ENCODE results near the gene CDK6. TPM values are rescaled to one million over a fixed set of nuclear protein-coding genes. Genes with fewer than 3 reads are reported as not detected.
A peak's percentile ranks its signal among the peaks of the same experiment; 100 is the strongest.

CDK6 gene
- total RNA-seq, 1 donor from 2014 or later: 24.8 TPM

DNA sequence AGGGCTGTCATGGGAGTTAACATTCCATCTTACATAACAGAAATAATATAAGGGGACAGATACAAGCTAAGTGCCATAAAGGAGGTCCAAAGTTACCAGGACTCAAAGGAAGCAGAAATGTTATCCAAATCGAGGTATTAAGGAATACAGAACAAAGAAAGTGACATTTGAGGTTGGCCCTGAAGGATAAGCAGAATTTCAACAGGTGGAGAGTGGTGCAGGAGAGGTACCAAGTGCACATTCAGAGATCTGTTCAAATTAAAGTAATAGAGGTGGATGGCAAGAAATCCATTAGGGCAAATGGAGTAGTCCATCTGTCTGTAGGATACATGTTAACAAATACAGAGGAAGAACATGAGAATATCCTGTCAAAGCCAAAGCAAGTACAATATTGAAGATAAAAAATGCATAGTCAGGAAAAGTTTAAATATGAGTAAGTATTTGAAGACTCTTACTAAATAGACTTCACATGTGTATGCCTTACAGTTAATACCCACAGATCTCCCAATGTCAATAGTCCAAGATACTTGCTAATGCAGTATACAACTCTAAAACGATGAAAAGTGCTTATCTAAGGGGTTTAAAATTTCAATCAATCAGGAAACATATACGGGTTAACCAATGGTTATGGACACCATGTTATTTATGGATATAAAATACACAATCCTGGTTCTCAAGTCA, 10.0 kb downstream of the CDK6 start:
- no peak for DNase-seq (ENCODE audit: low spot score)

DNA sequence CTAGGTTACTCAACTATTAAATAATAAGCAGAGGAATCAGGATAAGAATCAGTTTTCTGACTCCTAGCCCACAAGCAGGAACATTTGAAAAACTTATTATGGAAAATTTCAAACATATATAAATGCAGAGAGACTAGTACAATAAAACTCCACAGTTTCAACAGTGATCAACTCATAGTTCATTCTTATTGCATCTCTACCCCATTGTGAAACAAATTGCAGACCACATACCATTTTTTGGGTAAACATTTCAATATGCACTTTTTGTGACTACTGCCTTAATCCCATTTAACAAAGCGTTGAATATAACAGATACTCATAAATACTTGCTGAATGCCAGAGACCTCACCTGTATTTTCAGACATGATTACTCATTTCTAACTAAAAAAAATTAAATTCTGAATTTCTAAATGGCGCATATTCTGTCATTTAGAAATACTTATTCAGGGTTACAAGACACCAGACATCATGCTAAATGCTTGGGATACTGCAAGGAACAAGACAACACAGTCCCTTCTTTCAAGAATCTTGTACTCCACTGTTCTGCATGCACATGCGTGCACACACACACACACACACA, 11.4 kb downstream of the CDK6 start:
- DNase-seq (ENCODE audit: low spot score): no peak

DNA sequence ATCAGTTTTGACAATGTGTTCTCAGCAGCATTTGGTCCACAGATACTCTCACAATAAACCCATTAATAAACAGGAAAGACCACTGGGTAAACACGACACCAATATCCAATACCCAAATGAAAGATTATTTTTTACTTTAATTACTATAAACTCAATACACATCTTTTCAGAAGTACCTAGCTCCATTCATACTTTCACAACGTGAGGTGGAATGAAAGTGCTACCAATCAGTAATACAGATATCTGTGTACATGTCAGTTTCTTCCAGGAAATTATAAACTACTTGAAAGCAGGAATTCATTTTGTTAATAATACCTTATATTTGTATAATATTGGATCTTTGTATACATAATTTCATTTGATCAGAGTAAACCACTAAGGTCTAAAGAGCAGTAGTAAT, 11.9 kb downstream of the CDK6 start:
- no peak for DNase-seq (ENCODE audit: low spot score)

DNA sequence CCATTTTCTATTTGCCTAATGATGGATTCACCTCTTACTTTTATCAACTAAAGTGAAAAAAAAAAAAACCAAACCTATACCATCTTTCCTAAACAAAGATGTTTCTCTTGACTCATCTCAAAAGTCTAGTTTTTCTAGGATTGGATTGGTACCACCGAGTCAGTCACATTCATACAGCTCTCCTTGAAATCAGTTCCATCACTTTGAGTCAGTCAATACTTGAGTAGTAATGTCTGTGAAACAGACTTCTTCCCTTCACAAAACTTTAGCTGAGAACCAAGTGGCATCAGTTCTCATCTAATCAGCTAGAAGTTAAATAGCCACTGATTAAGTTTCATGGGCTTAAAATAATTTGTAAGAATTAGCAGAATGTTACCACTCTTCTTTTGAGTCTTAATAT, 13.3 kb downstream of the CDK6 start:
- no peak for DNase-seq (ENCODE audit: low spot score)

DNA sequence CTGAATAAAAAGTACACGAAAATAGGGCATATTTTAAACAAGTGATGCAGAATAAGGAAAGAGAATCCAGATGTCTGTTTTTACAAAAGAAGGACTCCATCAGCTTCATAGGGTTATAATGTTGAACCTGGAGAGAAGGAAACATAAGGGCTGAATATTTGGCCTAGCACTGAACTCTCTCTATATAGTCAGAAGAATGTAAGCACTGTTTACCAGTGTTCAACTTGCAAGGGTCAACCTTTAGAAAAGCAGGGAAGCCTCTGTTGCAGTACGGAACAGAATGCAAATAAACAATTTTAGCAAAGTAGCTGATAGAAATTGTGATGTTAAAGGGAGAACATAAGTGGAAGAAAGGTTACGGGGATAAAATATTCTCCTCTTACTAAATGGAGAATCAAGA, 16.2 kb downstream of the CDK6 start:
- DNase-seq (ENCODE audit: low spot score): no peak

DNA sequence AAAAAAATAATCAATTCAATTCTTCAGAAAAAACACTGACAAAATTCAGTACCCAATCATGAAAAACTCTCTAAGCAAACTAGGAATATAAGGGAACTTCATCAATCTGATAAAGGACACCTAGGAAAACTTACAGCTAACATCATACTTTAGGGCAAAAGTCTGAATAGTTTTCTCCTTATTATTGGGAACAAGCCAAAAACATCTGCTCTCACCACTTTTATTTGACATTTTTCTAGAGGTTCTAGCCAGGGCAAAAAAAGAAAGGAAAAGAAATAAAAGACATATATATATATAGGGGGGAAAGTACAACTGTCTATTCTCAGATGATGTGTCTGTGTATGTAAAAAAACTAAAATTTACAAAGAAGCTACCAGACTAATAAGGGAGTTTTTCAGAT, 19.0 kb downstream of the CDK6 start:
- DNase-seq (ENCODE audit: low spot score): no peak

DNA sequence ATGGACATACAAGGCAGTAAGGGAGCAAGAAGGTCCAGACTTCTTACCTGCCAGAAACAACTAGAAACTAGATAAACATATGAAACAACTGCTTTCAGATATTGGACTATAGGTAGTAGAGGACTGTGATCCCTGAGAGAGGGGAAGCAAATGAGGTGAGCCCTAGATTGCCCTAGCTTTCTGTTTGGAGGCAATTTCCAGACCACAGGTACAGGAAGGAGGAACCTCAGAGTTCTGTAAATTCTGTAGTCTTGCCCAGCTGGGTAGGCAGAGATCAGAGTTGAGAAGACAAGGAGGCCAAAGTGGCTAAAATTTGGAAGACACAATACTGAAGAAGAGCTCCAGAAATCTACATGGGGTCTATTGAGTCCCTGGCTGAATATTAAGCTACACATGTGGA, 21.0 kb downstream of the CDK6 start:
- no peak for DNase-seq (ENCODE audit: low spot score)

DNA sequence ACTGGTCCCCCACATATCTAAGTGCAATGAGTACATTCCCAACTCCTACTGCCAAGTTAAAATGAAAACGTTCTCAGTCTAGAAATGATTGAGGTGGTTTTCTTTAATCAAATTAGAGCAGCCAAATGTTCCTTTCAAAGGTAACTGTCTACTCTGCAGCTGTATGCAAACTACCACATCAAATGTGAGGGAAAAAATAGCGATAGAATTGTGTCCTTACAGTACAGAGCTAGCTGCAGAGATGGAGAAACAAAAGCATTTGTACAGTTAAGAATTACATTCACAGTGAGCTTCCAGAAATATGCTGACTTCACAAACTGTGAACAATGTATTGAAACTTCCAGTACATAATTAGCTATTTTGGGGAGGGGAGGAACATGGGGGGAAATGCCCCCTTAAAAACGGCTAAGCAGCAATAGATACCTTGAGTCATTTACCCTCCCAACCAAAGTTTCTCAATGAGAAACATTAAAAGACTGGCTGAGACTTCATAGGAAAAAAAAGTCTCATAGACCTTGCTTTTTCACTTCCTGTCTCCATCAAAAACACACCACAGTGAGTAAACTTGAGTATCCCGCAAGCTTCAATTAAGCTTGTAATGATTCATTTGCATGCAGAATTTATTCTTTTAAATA, 22.9 kb downstream of the CDK6 start:
- DNase-seq (ENCODE audit: low spot score): no peak

DNA sequence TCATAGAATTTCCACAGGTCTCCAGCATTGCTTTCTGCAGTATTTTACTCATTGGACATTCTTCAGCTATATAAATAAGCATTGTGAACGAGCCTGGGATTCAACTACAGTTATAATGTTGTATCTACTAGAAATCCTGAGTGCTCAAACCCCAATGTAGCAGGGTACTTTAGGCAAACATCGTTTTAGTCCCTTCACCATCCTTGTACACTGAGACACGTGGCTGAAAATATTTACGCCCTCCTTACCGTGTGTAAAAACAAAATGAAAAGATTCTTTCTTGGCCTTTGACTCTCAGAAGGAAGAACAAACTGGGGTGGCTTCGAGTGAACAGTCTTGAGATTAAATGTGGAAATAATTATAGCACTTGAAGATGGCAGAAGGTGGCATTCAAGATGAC, 25.2 kb downstream of the CDK6 start:
- DNase-seq (ENCODE audit: low spot score): no peak

DNA sequence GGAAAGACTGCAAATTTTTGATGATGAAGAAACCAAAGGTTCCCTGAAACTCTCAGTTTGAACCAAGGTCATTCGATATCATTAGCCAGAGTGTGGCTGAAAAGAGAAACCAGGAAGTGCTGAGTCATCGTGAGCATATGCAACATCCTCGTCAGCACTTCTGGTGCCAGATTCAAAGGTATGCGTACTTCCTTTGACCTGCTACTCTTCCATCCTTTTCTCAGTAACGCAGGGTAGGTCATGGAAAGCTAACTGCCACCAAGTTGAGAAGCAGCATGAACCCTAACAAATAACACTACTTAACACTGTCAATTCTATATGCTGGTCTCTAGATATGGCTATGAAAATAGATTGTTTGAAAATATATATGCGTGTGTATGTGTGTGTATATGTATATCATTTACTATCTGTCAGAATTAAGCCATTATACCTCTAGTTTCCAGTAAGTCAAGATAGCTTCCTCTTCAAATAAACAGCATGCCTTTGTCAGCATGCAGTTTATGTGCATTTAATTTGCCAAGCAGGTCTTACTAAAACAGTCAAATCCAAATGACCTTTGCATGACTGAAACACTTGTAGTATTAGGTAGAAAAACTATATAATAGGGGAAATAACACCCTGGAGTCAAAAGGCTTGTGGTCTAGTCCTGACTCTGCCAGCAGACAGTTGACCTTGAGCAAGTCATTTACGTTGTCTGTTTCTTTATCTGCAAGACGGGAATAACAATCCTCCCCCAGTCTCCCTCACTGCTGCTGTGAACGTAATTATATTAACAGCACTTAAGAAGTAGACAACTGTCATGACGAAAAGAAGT, 26.4 kb downstream of the CDK6 start:
- peak; percentile 65 for DNase-seq (ENCODE audit: low spot score)

DNA sequence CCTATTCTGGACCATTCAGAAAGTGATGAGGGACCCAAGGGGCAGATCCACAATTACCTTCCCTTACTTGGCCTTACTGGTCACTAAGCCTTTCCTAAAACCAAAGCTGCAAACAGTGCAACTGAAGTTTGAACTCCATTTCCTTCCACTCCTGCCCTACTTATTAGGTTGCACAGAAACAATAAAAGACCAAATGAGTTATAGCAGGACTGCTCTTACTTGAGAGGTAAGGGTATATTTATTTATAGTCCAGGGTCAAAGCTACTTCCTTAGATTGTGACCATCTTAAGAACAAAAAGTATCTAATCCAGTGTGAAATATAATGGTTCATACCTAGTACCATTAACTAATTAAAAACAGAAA, 27.0 kb downstream of the CDK6 start:
- DNase-seq (ENCODE audit: low spot score): no peak

DNA sequence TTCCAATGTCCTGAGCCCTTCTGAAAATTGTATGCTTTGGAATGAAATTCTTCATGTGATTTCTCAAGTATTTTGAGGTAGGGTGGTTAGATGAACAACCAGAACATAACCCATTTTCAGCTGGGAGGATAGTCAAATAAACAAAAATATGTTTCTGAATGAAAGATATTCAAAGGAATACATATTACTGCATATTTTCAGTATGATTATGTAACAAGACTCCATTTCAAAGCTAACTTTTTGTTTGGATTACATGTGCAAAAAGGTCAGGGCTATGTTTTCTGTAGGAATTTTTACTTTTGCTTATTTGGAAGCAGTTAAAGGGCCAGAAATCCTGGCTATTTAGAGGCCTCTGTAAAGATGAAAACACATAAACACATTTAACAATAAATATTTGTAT, 27.7 kb downstream of the CDK6 start:
- no peak for DNase-seq (ENCODE audit: low spot score)

DNA sequence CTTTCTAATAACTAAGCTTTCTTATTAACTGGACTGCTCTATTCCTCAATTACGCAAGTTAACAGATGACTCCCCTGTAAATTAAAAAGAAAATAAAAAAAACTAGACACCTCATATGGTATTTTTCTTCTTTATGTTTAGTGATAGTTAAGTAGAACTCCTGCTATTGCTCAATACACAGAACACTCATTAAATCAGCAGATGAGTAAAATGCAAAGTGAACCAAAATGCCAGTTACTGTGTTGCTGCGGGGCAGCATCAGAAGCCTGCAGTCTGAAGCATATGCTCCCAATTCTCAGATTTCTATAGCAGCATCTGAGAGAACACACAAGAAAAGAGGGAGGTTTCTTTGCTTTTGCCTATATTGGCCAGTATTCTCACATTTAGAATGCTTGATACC, 28.4 kb downstream of the CDK6 start:
- no peak for DNase-seq (ENCODE audit: low spot score)

DNA sequence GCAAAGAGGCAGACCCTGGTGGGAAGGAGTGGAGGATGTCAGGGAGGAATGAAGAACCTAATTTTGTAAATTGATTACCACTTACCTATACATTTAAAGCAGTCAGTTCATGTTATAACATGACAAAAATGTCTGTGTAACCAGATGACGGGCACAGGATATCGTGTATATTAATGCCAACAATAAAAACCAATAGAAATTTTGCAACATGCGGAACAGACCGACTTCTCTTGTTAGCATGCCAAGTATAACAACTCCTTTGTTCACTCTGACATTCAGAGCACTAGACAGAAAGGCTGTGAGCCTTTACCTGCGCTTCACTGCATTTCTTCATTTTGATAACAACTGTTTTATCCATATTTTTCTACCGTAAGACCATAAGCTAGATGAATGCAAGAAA, 29.9 kb downstream of the CDK6 start:
- DNase-seq (ENCODE audit: low spot score): no peak

DNA sequence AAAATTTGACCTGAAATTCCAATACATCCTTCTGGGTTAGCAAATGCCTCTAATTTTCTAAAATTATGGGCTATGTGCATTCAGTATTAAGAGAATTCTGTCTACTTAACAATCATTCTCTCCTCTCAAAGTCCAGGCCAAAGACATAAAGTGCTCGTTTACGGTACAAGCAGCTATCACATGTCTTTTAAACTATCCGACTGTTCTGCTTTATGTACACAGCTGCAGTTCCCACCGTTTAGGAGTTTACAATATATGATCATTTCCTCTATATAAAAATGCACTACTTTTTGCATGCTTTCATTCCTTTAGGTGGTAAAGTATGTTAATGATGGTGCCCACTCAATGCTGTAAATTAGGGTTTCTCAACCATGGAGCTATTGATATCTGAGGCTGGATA, 34.0 kb downstream of the CDK6 start:
- DNase-seq (ENCODE audit: low spot score): no peak

DNA sequence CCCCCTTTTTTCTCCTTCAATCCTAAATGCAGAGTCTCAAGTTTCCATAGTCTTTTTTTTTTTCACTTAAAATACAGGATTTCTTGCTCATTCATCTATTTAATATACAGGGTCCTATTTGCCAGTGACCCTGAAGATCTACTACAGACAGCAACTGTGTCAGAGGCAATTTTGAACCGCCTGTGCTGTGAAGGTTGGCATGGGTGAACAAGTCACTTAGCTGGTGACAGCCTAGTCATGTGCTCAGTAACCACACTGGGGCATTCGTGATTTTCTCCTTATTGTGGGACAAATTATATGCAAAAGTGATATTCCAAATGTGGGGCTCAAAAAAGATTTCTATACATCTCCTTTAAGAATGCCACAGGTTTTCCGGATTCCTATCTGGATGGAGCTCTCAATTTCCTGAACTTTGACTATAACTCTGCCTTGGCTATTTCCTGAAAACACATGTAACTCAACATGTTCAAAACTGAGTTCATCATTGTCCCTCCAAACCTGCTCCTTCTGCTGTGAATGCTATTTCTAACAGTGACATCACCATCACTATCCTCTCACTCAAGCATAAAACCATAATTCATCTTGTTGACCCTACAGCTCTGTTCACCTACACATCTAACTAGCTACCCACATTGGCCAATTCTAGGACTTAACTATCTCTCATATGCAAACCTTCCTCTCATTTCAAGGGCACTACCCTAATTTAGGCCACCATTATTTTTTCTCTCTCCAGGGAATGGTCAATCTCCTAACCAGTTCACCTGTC, 36.7 kb downstream of the CDK6 start:
- no peak for DNase-seq (ENCODE audit: low spot score)

DNA sequence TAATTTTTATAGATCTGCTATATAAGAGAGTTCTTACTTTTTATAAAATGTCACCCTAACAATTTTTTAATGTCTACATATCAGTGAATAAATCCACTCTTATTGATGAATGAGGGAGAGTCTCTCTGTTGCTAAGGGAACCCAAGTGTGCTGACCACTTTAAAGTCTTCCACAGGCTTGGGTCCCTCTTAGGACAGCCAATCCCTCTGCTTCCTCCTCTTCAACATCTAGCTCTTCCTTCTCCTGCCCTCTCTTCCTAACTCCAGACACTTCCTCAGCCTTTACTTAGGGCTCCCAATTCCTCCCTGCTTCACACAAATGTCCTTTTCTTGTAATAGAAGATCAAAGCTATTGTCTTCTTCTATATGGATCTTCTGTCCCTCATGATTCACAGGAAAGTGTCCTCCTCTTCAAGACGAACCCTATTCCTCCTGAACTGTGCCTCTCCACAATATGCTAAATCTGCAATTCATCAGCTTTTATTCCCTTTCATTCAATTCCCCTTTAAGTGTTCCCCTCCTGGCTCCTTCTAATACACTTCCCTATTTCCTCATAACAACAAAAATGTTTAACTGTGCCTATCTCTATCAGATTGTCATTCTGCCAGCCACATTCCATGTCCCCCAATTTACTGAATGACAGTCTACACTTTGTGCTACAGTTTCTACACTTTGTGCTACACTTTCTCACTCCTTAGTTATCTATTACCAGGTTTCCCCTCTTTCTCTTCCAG, 37.7 kb downstream of the CDK6 start:
- no peak for DNase-seq (ENCODE audit: low spot score)

DNA sequence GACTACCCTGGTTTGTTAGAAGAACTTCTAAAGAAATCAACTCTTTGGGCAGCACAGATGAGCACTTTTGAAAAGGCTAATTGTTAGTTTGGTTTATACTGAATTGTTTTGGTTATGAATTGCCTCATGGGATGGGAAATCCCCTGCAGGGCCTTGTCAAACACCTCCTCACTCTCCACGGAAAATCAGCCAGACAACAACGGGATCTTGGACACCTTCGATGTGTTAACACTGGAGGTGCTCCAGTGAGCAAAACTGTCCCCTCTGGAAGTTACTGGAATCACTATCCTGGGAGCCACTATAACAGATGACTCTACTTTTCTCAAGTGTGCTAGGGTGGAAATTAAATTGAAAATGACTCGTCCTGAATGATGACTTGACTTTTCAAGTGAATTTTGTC, 38.7 kb downstream of the CDK6 start:
- no peak for DNase-seq (ENCODE audit: low spot score)

DNA sequence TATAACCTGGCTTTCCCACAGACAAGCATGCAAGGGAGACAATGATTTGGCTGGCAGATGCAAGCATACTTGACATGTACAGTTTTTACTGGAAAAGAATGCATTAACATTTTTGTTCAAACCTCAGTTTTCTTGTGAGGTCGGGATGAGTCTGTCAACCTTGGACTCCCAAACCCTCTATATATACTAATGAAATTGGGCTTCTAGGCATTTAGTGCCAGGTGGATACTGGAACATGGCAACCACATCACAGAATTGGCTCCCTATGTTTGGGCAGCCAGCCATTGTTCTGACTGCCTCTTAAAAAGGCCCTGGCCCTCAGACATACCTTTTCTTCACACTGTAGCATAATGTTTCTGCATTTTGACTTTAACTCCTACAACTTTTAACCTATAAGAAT, 39.1 kb downstream of the CDK6 start:
- DNase-seq (ENCODE audit: low spot score): no peak

DNA sequence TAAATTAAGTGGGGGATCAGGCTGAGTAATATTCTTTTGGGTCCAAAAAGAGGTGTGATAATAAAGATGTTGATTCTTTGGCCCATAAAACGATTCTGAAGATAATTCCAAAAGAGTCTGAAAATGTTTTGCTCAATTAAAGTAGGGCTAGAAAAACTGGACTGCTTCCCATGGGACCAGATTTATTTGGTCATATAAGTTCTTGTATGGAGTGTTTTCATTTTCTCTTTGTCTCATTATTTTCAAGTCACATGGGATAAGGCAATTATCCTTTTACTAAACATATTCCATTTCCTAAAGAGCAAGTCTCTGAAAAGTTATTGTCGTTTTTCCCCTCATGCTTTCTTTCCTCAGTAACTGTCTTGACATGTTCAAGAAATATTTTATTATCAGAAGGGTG, 41.5 kb downstream of the CDK6 start:
- no peak for DNase-seq (ENCODE audit: low spot score)

DNA sequence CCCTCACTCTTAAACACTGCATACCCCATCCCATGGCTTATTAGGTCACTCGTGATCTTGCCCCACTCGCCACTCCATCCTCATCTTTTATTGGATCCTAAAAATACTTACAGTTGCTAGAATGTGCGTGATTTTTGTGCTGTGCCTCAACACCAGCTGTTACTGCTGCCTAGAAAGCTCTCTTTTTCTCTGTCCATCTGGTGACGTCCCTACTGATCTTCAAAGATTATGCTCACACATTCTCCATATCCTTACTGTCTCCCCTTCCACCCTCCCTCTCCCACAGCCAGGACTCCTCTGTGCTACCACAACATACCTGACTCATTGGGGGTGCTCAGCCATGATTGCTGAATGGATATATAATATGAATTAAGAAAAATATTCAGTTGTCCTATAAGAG, 42.0 kb downstream of the CDK6 start:
- no peak for DNase-seq (ENCODE audit: low spot score)
